NCI-H1417 treated with DMSO at 0.1 percent for 48 hours (cell line): Measurements from ENCODE around the gene LRRC75A.
"Not testable (repeated sequence)": the region's sequence is repeated elsewhere in the genome, so short reads cannot be mapped to it uniquely, and the experiment has no call there.

Source experiments
- DNase-seq: peaks from one replicate; lab custom pipeline; 2025; lab: John Stamatoyannopoulos, UW

Gene LRRC75A

DNA sequence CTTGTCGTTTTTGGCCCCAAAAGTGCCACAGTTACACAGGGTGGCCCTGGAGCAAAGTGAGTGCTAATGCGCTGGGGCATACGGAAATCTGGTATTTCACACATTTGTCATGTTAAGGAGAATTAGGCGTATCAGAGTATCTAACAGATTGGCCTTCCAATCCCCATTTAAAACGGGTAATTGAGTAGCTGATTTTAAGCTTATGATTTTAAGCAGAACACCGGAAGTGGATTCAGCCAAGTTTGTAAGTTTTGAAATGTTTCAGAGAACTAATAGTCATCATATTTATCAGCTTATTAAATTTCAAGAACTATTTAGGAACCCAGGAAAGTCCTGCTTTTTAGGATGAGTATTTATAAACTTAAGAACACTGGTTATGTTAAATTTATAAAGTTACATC lies 19.5 kb downstream of the LRRC75A start:
- DNase-seq: no peak

DNA sequence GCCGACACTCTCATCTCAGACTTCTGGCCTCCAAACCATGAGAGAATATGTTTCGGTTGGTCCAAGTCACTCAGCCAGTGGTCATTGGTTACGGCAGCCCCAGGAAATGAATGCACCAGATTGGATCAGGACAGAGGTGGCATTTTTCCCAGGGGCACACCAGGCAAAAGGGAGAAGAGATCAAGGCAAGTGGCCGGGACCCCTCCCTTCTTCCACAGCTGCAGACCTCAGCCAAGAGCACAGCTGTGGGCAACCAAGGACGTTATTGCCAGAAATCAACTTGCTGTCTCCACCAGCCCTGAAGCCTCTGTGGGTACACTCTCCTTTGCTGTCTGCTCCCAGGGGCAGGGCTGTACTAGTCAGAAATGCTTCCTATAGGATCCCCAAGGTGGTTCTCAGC lies 20.7 kb downstream of the LRRC75A start:
- no peak for DNase-seq

DNA sequence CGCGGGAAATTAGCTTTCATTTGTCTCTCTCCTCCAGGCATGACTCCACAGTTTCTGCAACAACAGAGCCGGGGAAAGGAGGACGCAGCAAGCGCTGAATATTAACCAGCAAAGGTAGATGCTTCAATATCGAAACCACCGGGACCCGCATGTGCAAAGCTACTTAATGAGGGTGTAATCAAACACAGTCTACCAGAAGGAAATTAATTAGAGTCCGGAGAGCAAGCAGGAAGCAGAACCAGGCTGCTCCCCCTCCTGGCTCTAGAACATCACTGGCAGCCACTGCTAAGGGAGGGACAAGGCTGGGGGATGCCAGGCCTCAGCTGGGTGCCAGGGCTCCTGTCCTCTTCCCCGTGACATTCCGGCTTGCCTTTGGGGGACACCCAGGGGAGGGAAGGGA lies 21.7 kb downstream of the LRRC75A start:
- DNase-seq: no peak

DNA sequence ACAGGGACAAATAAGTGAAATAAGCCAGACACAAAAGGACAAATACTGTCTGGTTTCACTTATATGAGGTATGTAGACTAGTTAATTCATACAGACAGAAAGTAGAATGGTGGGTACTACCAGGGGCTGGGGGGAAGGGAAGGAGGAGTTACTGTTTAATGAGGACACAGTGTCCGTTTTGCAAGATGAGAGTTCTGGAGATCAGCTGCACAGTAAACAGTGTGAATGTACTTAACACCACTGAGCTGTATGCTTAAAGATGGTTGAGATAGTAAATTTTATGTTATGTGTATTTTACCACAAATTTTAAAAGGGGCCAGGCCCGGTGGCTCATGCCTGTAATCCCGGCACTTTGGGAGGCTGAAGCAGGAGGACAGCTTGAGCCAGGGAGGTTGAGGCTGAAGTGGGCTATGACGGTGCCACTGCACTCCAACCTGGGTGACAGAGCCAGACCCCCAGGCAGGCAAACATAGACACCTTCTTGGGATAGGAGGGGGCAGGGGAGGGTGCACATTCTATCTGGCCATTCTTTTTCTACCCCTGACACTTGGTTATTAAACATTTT lies 23.5 kb downstream of the LRRC75A start:
- no peak for DNase-seq

DNA sequence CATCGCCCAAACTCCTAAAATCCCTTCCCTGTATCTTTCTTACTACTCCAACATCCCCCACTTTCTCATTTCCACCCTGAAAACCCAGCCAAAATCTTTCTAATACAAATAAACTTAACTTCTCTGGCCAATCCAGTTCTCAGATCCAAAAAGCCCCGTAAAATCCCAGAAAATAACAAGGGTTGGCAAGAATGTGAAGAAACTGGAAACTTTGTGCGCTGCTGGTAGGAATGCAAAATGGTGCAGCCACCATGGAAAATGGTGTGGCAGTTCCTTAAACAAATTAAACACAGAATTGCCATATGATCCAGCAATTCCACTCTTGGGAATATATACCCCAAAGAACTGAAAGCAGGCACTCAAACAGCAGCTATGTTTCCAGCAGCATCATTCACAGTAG lies 24.1 kb downstream of the LRRC75A start:
- no peak for DNase-seq

DNA sequence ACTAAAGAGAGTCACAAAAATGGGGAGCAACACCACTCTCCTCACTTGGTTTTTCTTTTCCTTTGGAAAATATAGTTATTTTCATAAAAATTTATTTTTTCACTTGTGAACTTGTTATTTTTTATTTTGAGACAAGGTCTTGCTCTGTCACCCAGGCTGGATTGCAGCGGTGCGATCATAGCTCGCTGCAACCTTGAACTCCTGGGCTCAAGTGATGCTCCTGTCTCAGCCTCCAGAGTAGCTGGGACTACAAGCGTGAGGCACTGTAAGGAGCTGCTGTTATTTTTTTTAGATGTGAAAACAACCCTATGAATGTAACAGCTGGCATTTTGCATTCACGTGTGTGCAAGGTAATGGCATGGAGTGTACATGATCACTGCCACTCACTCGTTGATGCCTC lies 24.9 kb downstream of the LRRC75A start:
- DNase-seq: no peak

DNA sequence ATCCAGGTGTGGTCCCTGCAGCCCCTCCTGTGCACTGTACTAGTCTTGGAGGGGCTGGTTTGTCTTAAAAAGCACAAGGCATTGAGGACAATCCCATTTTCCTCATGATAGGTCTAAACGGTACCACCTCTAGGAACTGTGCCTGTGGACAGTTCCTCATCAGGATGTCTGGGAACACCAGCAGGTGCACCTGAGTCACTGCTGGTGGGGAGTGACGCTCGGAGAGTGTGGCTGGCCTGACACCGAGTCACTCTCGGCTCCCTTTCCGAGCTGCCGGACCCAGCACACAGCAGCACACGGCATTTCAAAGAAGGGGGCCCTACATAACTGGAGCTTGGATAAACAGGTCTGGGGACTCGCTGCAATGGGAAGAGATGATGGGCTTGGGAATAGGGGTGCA lies 25.6 kb downstream of the LRRC75A start:
- no peak for DNase-seq

DNA sequence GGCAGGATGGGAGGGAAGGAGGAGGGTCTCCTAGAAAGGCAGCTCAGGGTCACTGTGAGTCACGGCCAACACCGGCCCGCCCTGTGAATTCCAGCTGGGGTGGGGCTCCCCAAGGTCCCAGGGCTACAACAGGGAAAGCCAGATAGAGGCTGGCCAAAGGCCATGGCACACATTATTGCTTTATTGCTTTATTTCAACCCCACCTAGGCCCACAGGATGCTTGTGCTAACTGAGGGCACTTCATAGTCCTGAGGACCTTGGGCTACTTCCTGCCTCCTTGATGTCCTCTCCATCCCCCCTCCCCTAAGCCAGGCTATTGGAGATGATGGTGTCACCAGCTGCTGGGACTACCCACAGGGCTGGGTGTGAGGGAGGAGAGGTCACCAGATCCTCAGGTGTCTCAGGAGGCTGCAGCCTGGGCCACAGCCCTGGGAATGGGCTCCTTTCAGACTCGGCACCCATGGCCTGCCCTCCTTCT lies 26.1 kb downstream of the LRRC75A start:
- DNase-seq: no peak

DNA sequence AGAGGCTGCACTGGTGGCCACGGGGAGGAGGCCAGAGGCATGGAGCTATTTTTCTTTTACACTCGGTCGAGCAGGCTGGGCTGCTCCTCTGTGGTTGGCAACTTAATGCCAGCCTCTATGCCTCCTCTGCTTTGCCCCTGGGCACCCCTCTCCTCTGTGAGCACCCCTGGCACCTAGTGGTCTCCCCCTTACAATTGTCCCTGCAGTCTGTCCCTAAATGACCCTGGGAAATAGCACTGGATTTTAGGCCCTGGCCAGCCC lies 27.0 kb downstream of the LRRC75A start:
- no peak for DNase-seq

DNA sequence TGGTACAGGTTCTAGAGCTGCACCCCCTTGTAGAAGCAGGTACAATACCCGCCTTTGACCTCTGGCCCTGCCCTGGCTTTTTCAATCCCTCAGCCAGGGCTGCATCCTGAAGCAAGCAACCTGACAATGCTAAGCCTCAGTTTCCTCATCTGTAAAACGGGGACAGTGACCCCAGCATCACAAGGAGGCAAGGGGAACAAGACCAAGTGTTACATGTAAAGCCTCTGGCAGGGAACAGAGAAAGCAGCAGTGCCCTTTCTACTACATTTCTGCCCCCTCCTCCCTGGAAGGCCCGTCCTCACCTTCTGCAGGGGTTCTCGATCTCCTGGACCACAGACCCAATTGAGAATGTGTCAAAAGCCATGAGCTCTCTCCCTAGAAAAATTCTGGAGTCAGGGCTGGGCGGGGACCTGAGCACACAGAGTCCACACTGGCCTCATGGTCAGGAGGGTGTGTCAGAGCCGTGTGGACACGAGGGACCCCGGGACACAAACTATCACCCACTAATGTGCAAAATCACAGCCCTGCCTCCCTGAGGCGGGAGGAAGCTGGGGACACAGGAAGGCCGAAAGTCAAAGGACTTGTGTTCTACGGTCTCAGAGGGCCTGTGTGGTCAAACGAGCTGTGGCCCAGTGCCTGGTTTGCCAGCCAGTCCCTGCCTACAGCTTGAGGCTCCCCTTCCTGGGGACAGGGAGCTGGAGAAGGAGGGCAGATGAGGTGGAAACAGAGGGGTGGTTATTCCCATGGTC lies 27.5 kb downstream of the LRRC75A start:
- DNase-seq: no peak

DNA sequence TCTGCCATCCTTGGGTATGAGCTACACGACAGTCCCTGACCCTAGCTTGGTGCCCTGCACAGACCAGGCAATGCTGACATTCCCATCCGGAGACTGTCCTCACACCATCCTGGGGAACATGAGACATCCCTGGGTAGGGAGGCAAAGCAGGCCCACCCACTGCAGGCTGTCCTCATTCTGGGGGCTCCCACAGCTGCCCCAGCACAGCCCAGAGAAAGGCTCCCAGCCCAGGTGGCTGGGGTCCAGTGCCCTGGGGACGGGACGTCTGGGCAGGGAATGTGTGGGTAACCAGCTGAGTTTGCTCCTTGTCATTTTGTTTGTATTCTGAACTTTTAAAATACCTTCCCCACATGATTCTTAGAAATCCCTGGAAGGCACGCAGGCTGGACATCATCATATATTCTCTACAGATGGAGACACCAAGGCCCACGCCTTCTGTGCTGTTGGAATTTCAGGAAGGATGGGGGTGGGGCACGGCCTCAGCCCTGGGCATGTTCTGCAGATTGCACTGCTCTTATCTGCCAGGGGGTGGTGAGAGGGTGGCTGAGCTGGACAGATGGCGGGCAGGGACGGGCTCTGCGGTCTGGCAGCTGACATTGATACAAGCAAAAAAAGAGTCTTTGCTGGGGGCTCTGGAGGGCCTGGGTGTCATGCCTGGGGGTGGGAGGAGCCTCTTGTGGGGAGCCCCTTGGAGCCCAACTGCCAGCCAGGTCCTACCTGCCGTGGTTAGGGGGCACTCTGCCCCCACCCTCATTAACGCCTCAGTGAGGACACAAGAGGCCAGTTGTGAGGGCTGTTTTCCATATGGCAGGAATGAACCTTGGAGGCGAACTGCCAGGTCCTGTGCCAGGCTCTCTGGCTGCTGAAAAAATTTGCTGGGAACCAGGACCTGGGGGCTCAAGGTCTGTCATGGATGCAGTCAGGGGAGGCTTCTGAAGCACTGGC lies 28.4 kb downstream of the LRRC75A start:
- no peak for DNase-seq

DNA sequence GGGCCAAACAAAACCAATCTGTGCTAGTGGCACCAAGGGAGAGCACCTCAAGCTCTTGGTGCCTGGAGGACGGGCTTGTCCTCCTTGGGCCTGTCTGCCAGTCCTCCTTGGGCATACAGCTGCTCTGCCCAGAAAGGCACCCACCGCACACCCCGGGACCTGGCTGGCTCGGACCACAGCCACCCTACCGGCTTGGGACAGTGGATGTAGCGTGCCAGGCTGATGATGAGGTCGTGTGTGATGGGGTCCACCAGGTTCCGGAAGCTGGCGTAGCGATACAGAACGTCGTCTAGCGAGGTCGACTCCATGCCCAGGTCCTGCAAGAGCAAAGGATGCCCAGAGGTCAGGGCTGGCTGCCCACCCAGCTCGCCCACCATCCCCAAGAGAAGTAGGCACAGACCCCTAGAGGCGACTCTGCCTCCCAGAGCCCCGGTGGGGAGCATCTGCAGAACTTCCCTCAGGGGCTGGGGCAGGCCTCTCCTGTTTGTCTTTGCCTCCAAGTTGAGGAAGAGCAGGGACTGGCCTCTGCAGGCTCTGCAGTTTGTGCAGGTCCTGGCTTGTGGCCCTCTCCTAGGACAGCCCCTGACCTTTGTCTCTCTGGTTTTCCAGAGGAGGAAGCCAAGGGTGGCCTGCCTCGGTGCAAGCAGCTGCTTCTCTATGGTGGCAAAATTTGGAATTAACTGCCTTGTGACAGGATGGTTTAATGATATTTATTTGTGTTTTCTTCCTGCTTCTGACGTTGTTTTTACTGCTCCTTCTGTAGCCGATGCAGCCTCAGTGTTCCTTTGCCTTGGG lies 29.7 kb downstream of the LRRC75A start:
- no peak for DNase-seq

DNA sequence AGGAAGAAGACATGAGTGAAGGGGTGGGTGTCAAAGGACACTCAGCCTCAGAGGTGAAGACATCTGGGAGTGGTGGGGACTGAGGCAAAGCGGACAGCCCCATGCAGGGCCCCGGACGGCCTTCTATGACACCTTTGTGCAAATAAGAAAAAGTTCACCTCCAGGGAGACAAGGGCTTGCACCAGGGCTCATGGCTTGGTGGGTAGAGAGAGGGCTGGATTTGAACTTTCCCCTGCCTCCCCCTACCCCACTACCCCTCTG lies 30.5 kb downstream of the LRRC75A start:
- no peak for DNase-seq

DNA sequence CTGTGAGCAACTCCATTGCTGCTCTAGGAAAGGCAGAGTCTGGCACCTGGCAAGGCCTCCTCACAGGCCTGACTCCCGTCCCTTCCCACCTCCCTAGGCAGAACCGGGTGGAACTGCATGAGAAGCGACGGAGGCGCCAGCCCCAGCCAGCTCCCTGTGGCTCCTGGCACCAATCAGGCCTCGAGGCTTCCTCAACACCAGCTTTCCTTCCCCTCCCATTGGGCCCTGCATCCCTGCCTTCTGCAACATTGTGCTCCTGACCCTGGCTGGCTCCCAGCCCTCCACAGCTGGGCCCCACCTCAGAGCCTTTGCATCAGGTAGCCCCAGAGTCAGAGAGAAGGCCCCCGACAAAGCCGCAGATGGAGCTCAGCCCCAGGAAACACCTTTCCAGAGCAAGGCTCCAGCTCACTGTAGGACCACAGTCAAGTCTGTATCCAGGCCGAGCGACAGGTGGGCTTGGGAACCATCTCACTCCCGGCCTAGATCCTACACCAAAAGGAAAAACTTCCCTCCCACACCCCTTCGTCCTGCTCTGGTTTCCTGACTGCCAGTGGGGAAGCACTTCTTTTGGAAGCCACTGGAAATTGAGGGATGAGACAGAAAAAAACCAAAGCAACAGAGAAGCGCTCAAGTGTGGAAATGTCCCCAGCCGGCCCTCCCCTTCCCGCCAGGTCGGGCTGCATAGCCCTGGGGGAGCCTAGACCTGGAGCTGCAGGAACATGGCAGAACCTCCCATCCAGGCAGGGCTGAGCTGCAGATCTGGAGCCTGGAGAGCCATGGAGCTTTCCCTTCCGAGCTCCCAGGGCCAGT lies 31.0 kb downstream of the LRRC75A start:
- DNase-seq: no peak

DNA sequence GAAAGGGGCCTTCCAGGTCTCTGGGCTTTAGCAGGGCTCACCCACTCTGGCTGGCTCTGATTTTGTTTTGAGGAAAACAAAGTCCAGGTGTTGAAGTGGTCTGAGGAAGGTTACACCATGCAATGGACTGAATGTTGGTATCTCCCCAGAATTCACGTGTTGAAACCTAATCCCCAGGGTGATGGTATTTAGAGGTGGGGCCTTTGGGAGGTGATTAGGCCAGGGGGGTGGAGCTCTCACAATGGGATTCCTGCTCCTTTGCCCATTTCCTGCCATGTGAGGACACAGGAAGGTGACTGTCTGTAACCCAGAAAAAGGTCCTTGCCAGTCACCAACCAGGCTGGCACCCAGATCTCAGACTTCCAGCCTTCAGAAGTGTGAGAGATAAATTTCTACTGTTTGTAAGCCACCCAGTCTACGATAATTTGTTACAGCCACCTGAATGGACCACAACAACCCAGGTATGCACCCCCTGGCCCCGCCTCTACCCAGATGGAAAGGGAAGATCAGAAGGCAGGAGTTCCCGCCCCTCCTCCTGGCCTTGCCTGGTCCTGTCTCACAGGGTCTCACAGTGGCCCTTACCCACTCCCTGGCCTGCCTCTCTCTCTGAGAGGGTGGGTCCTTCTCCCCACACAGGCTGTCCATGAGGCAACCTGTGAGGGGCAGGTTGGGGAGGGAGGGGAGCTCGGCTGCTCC lies 32.0 kb downstream of the LRRC75A start:
- DNase-seq: no peak

DNA sequence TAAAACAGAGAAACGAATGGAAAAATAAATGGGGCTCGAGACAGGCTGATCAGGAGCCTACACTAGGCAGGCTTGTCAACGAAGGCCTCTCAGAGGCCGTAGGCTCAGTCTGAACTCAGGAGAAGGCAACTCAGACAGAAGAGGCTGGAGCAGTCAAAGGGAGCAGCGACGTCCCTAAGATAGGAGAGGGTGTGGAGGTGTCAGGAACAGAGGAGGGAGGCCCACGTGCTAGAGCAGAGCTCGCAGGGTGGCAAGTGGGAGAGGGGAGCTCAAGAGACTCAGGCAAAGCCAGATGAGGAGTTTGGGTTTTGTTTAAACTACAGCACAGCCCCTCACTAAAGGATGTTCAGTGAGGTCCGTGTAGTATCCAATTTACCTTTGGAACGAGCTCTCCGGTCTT lies 32.7 kb downstream of the LRRC75A start:
- DNase-seq: no peak

DNA sequence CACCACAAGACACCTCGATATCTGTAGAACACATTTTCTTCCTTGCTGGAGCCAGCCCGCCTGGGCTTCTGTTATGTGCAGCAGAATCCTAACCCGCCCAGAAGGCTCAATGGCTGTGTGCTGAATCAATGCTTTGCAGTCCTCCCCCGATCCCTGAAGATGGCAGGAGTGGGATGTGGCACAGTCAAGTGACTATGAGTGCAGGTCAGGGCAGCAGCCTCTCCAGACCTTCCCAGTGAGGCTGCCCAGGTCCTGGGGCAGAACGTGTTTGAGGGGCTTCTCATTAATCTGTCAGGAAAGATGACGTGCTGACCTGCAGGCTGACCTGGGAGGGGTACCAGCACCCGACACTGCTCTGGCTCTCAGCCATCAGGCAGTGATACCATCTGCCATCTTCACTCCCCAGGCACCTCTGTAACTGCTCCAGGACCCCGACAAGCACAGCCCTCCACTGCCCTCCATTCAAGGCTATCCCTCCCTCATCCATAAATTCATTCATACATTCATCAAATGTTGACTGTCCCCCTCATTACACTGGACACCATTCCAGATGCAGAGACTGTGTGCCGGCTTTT lies 35.2 kb downstream of the LRRC75A start:
- DNase-seq: no peak

DNA sequence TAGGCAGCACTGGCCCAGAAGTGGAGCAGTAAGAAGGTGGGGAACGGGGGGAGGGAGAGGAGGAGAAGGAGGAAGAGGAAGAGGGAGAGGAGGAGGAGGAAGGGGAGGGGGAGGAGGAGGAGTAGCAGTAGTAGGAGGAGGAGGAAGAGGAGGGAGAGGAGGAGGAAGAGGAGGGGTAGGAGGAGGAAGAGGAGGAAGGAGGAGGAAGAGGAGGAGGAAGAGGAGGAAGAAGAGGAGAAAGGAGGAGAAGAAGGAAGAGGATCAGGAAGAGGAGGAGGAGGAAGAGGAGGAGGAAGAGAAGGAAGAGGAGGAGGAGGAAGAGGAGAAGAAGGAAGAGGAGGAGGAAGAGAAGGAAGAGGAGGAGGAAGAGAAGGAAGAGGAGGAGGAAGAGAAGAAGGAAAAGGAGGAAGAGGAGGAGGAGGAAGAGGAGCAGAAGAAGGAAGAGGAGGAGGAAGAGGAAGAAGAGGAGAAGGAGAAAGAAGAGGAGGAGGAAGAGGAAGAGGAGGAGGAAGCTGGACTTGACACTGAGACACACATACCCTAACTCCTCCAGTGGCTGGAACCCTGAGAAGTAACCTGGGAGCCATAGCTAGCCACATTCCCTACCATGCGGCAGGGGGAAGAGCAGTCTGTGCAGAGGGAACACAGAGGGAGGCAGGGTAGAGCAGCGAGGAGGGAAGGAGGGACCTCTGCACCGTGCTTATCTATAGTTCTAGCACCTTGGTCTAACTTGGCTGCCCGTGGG lies 35.8 kb downstream of the LRRC75A start:
- no peak for DNase-seq

DNA sequence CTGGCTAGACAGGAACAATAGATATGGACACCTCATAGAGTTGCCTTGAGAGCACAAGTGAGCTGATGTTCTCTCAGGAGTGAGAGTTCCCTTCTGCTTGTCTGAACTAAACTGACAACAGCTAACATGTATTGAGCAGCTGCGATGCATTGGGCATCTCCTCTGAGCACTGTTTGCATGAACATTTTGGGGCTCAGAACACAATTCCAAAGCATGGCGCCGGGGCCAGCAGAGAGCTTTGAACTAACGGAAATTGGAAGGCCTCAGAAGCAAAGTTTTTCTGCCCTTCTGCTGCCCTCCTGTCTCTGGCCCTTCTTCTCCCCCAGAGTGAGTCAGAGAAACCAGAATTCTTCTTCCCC lies 38.5 kb downstream of the LRRC75A start:
- no peak for DNase-seq

DNA sequence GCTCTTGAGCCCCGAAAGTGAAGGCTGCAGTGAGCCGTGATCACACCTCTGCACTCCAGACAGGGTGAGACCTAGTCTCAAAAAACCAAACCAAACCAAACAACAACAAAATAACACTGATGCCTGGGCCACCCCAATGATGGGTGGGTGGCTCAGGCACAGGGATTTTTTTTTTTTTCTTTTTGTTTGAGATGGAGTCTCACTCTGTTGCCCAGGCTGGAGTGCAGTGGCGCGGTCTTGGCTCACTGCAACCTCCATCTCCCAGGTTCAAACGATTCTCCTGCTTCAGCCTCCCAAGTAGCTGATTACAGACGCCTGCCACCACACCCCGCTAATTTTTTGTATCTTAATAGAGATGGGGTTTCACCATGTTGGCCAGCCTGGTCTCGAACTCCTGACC lies 39.7 kb downstream of the LRRC75A start:
- not testable (repeated sequence) for DNase-seq
